ENCODE measurements around the gene ADGRB3. TPM values are rescaled to one million over a fixed set of nuclear protein-coding genes. Genes with fewer than 3 reads are reported as not detected.

The ADGRB3 gene
- total RNA-seq, 1 donor from 2014 or later: not detected

GRCh38 chr6:68941345-68941744 is 306.3 kb downstream of the ADGRB3 start:
- no peaks in the 10 kb centered on the region for H3K36me3 ChIP-seq (ENCODE audit: control insufficient read depth, insufficient read depth, low read length)
- no peaks in the 10 kb centered on the region for H3K27me3 ChIP-seq (ENCODE audit: control insufficient read depth, insufficient read depth, low read length)
- no peak for TF ChIP-seq CTCF (IDR thresholded peaks at IDR 0.05; ENCODE audit: insufficient read depth, low read length, severe bottlenecking)
- DNase-seq (ENCODE audit: low read depth) (no peak), FAIRE-seq (no peak)
- no peak overlapping the region for H3K4me3 ChIP-seq (ENCODE audit: low read depth, low read length)

- DNase-seq (ENCODE audit: low read depth): no peak
- Histone ChIP-seq H3K36me3 (ENCODE audit: control insufficient read depth, insufficient read depth, low read length) (no peaks in the 10 kb centered on the region), H3K4me3 (ENCODE audit: low read depth, low read length) (no peak overlapping the region), H3K27me3 (ENCODE audit: control insufficient read depth, insufficient read depth, low read length) (no peaks in the 10 kb centered on the region)
- no peak for FAIRE-seq
- no peak for TF ChIP-seq CTCF (IDR thresholded peaks at IDR 0.05; ENCODE audit: insufficient read depth, low read length, severe bottlenecking)
These were observed 312.6 kb downstream of the ADGRB3 start for GRCh38 chr6:68947721-68948120.

GRCh38 chr6:68951270-68951669 is 316.2 kb downstream of the ADGRB3 start:
- Histone ChIP-seq H3K27me3 (ENCODE audit: control insufficient read depth, insufficient read depth, low read length) (no peaks in the 10 kb centered on the region), H3K36me3 (ENCODE audit: control insufficient read depth, insufficient read depth, low read length) (no peaks in the 10 kb centered on the region), H3K4me3 (ENCODE audit: low read depth, low read length) (no peak overlapping the region)
- no peak for TF ChIP-seq CTCF (IDR thresholded peaks at IDR 0.05; ENCODE audit: insufficient read depth, low read length, severe bottlenecking)
- FAIRE-seq (no peak), DNase-seq (ENCODE audit: low read depth) (no peak)

GRCh38 chr6:68958327-68958726 is 323.2 kb downstream of the ADGRB3 start:
- FAIRE-seq: no peak
- H3K27me3 ChIP-seq (ENCODE audit: control insufficient read depth, insufficient read depth, low read length): no peaks in the 10 kb centered on the region
- peak; percentile 14 for DNase-seq (ENCODE audit: low read depth)
- TF ChIP-seq CTCF (IDR thresholded peaks at IDR 0.05; ENCODE audit: insufficient read depth, low read length, severe bottlenecking): no peak
- H3K36me3 ChIP-seq (ENCODE audit: control insufficient read depth, insufficient read depth, low read length): no peaks in the 10 kb centered on the region
- H3K4me3 ChIP-seq (ENCODE audit: low read depth, low read length): no peak overlapping the region

DNA sequence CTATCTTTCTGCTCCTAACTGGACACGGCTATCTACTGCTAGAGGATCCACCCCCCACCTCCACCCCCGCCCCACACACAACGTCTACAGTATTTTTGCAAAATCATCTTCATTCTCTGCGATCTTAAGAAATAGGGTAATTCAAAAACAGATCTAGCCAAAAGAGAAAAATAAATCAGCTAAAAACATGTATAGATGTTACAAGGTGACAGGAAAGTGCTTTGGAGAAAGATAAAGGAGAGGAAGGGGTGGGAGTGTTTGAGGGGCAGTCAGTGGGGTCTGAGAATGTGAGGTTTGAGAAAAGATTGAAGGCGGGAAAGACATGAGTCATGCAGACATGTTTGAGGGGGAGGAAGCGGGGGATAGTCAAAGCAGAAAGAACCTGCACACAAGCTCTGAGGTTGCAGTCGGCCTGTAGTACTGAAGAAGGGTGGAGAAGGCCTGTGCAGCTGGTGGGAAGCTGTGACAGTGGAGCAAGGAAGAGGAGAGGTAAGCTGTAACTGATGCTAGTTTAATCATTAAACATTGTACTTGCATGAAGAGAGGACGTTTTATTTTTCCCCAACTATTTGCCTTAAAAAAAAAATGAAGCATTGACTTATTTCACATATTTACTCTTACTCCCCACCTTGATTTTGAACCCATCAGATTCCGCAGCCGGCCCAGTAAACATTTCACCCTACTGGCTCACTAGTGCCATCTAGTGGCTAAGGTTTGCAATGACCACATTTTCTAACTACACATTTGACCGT is 332.6 kb downstream of the ADGRB3 start:
- DNase-seq (ENCODE audit: low read depth) (peak; percentile 57), FAIRE-seq (no peak)
- H3K36me3 ChIP-seq (ENCODE audit: control insufficient read depth, insufficient read depth, low read length): no peaks in the 10 kb centered on the region
- no peak overlapping the region for H3K4me3 ChIP-seq (ENCODE audit: low read depth, low read length)
- H3K27me3 ChIP-seq (ENCODE audit: control insufficient read depth, insufficient read depth, low read length): no peaks in the 10 kb centered on the region
- peak; percentile 72 for TF ChIP-seq CTCF (IDR thresholded peaks at IDR 0.05; ENCODE audit: insufficient read depth, low read length, severe bottlenecking)

- TF ChIP-seq CTCF (IDR thresholded peaks at IDR 0.05; ENCODE audit: insufficient read depth, low read length, severe bottlenecking): no peak
- no peaks in the 10 kb centered on the region for H3K27me3 ChIP-seq (ENCODE audit: control insufficient read depth, insufficient read depth, low read length)
- DNase-seq (ENCODE audit: low read depth) (no peak), FAIRE-seq (no peak)
- H3K36me3 ChIP-seq (ENCODE audit: control insufficient read depth, insufficient read depth, low read length): no peaks in the 10 kb centered on the region
- H3K4me3 ChIP-seq (ENCODE audit: low read depth, low read length): no peak overlapping the region
These were observed 333.2 kb downstream of the ADGRB3 start for GRCh38 chr6:68968301-68968649.

Data from bronchial epithelial cell (primary cell).